Glutamatergic neuron (in vitro differentiated cells): ENCODE measurements around the gene CD99. TPM values are rescaled to one million over a fixed set of nuclear protein-coding genes. Genes with fewer than 3 reads are reported as not detected.
"Not testable (repeated sequence)": the region's sequence is repeated elsewhere in the genome, so short reads cannot be mapped to it uniquely, and the experiment has no call there.

ENCODE experiments used
- DNase-seq: peaks from one replicate; pipeline ENCODE4 v3.0.0; 2022
- H3K27ac Mint-ChIP-seq: one replicate; pipeline ENCODE4 v1.8.0; 2020; ENCODE audit warnings: mild to moderate bottlenecking, mixed read lengths, inconsistent platforms; ENCODE audit not compliant: unreplicated experiment
- H3K27me3 Mint-ChIP-seq: one replicate; pipeline ENCODE4 v1.8.0; 2020; ENCODE audit warnings: mild to moderate bottlenecking, moderate library complexity, mixed read lengths, inconsistent platforms; ENCODE audit not compliant: unreplicated experiment
- H3K36me3 Mint-ChIP-seq: one replicate; pipeline ENCODE4 v1.8.0; 2020; ENCODE audit warnings: mild to moderate bottlenecking, mixed read lengths, inconsistent platforms; ENCODE audit not compliant: unreplicated experiment
- H3K4me1 Mint-ChIP-seq: one replicate; pipeline ENCODE4 v1.8.0; 2020; ENCODE audit warnings: mild to moderate bottlenecking, low read depth, mixed read lengths, inconsistent platforms; ENCODE audit not compliant: unreplicated experiment
- H3K4me3 Mint-ChIP-seq: one replicate; pipeline ENCODE4 v1.8.0; 2020; ENCODE audit warnings: mild to moderate bottlenecking, mixed read lengths, inconsistent platforms; ENCODE audit not compliant: unreplicated experiment
- H3K9me3 Mint-ChIP-seq: one replicate; pipeline ENCODE4 v1.8.0; 2020; ENCODE audit warnings: mild to moderate bottlenecking, moderate library complexity, mixed read lengths, inconsistent platforms; ENCODE audit not compliant: unreplicated experiment
- CTCF ChIP-seq: fragments of 200-600 bp; sonication (generic); IDR thresholded peaks from one replicate; pipeline ENCODE4 v1.5.0; 2021; ENCODE audit not compliant: partially characterized antibody, unreplicated experiment
- total RNA-seq: library from RNA; stranded (reverse); fragmentation: NEBNext Ultra II Directional; extraction: Animal tissue kit (Norgen Biotek cat#: 25700); gene quantifications from one replicate; pipeline ENCODE4 v1.2.1, GENCODE V29; 2021; ENCODE audit not compliant: unreplicated experiment

CD99 gene
- total RNA-seq, 1 donor from 2014 or later, result 31.2 TPM

GRCh38 chrX:2735270-2735669 is 44.2 kb downstream of the CD99 start:
- no peak overlapping the region for H3K27ac Mint-ChIP-seq
- TF ChIP-seq CTCF, result no peak
- H3K9me3 Mint-ChIP-seq, result peaks cover 6% of the 10 kb centered on the region
- peaks cover 3% of the 10 kb centered on the region for H3K4me1 Mint-ChIP-seq
- H3K4me3 Mint-ChIP-seq, result no peak overlapping the region
- H3K36me3 Mint-ChIP-seq, result no peaks in the 10 kb centered on the region
- H3K27me3 Mint-ChIP-seq, result no peaks in the 10 kb centered on the region
- DNase-seq, result no peak

- TF ChIP-seq CTCF, result no peak
- Mint-ChIP-seq H3K9me3 (peaks cover 7% of the 10 kb centered on the region), H3K27me3 (no peaks in the 10 kb centered on the region), H3K4me1 (peaks cover 12% of the 10 kb centered on the region), H3K36me3 (no peaks in the 10 kb centered on the region), H3K4me3 (no peak overlapping the region), H3K27ac (peak overlapping the region; percentile 86)
- DNase-seq, result peak; percentile 37
These were observed 49.6 kb downstream of the CD99 start for GRCh38 chrX:2740672-2741071.

- H3K4me1 Mint-ChIP-seq, result peaks cover 16% of the 10 kb centered on the region
- H3K36me3 Mint-ChIP-seq, result no peaks in the 10 kb centered on the region
- peak overlapping the region; percentile 5 for H3K4me3 Mint-ChIP-seq
- peaks cover 5% of the 10 kb centered on the region for H3K9me3 Mint-ChIP-seq
- no peaks in the 10 kb centered on the region for H3K27me3 Mint-ChIP-seq
- H3K27ac Mint-ChIP-seq, result peak overlapping the region; percentile 86
- DNase-seq, result no peak
- TF ChIP-seq CTCF, result no peak
These were observed 50.3 kb downstream of the CD99 start for GRCh38 chrX:2741386-2741785.

GRCh38 chrX:2746250-2746649 is 55.2 kb downstream of the CD99 start:
- not testable (repeated sequence) for H3K9me3 Mint-ChIP-seq, H3K36me3 Mint-ChIP-seq, H3K27me3 Mint-ChIP-seq, H3K27ac Mint-ChIP-seq, H3K4me3 Mint-ChIP-seq, DNase-seq, H3K4me1 Mint-ChIP-seq

GRCh38 chrX:2748171-2748814 is 57.2 kb downstream of the CD99 start:
- no peak overlapping the region for H3K27ac Mint-ChIP-seq
- DNase-seq, result no peak
- H3K36me3 Mint-ChIP-seq, result no peaks in the 10 kb centered on the region
- peaks cover 2% of the 10 kb centered on the region for H3K9me3 Mint-ChIP-seq
- H3K4me1 Mint-ChIP-seq, result peaks cover 6% of the 10 kb centered on the region
- no peak overlapping the region for H3K4me3 Mint-ChIP-seq
- TF ChIP-seq CTCF, result no peak
- no peaks in the 10 kb centered on the region for H3K27me3 Mint-ChIP-seq
